Sigmoid colon (tissue), 7 donors: Measurements from ENCODE around the gene RAP2B. TPM values are rescaled to one million over a fixed set of nuclear protein-coding genes. Genes with fewer than 3 reads are reported as not detected.
"Not testable (repeated sequence)": the region's sequence is repeated elsewhere in the genome, so short reads cannot be mapped to it uniquely, and the experiment has no call there.

Source experiments
- DNase-seq: peaks from one replicate; pipeline ENCODE4 v3.0.0-alpha.2; 2019
- H3K27ac ChIP-seq, 4 donors: fragments of 200-600 bp; sonication (generic); one replicate each; pipeline ENCODE4 v1.5.1; 2016 to 2019; ENCODE audit warnings: mild to moderate bottlenecking in 1 of 4
- H3K27me3 ChIP-seq, 3 donors: fragments of 200-600 bp; sonication (generic); one replicate each; pipeline ENCODE4 v1.5.1; 2019; ENCODE audit warnings: mild to moderate bottlenecking in 1 of 3
- H3K36me3 ChIP-seq, 4 donors: fragments of 200-600 bp; sonication (generic); one replicate each; pipeline ENCODE4 v1.5.1; 2016 to 2019
- H3K4me1 ChIP-seq, 4 donors: fragments of 200-600 bp; sonication (generic); one replicate each; pipeline ENCODE4 v1.5.1; 2017 to 2019
- H3K4me3 ChIP-seq, 4 donors: fragments of 200-600 bp; sonication (generic); one replicate each; pipeline ENCODE4 v1.5.1; 2017 to 2019; ENCODE audit warnings: mild to moderate bottlenecking in 2 of 4, moderate library complexity in 1 of 4
- H3K9me3 ChIP-seq, 4 donors: fragments of 200-600 bp in 3 of 4; sonication (generic) in 3 of 4; one replicate each; pipeline versions ENCODE4 v1.5.1 to v1.6.1; 2013 to 2019
- CTCF ChIP-seq, 4 experiments: fragments of 450-650 bp in 3 of 4; fragments of 200-600 bp in 1 of 4; IDR thresholded peaks; one replicate each; pipeline ENCODE4 v1.5.1; 2016 to 2019; ENCODE audit warnings: antibody characterized with exemption in 4 of 4, mild to moderate bottlenecking in 3 of 4, moderate library complexity in 2 of 4
- EP300 ChIP-seq, 4 donors: sonication (generic); formaldehyde crosslinking; IDR thresholded peaks; one replicate each; pipeline ENCODE4 v1.6.1; 2017; ENCODE audit warnings: antibody characterized with exemption in 4 of 4
- POLR2A ChIP-seq, 2 donors: fragments of 450-650 bp; IDR thresholded peaks; one replicate each; pipeline ENCODE4 v1.6.1; 2016; ENCODE audit warnings: antibody characterized with exemption in 2 of 2, mild to moderate bottlenecking in 2 of 2, moderate library complexity in 2 of 2
- POLR2AphosphoS5 ChIP-seq, 4 donors: sonication (generic); formaldehyde crosslinking; IDR thresholded peaks; one replicate each; pipeline ENCODE4 v1.6.1; 2017; ENCODE audit warnings: antibody characterized with exemption in 4 of 4
- WGBS, 2 donors: extraction: QIAGEN DNeasy Blood & Tissue Kit; methylation state at CpG; one replicate each; pipeline ENCODE4 v1.1.7; 2013; 5-methylcytosine and 5-hydroxymethylcytosine counted together
- intact Hi-C: fragments of 100-400 bp; cut with DNase I; formaldehyde crosslinking; loops from one replicate; pipeline ENCODE4 v1.15.1; 2023
- polyA plus RNA-seq, 3 donors: library from polyadenylated mRNA; stranded (reverse); fragments of 200-250 nt; gene quantifications; one replicate each; pipeline ENCODE4 v1.2.3, GENCODE V29; 2013
- total RNA-seq, 4 donors: library from RNA; depleted of rRNA; stranded (reverse); fragments of >200 nt; gene quantifications; one replicate each; pipeline ENCODE4 v1.1.0, GENCODE V29; 2016
- donor health status: healthy with polysubstance abuse.
- donor health status: Bipolar disorder and iron deficiency.
- donor health status: healthy.

The RAP2B gene
- total and polyA plus RNA-seq, 7 donors, result 4.8 to 9.4 (median 8.6) TPM

DNA sequence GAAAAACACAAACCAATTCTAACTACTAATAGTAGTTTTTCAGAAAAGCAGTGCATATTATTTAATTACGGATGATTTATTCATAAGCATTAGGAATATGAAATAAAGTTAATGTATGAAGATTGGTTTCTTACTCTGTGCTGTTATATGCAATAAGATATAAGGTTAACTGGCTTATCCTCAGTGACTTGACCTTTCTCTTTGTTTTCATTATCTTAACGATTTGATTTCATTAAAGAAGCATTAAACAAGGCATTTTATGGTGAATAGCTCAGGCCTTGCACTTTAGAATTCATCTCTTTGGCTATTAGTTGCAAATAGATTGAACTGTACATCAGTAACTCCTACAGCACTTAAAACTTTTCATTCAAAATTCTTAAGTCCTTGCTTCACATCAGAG, 28.9 kb downstream of the RAP2B start:
- no peak for TF ChIP-seq POLR2AphosphoS5 (IDR thresholded peaks at IDR 0.05)
- TF ChIP-seq CTCF (IDR thresholded peaks at IDR 0.05), result no peak
- Histone ChIP-seq H3K27ac (no peak overlapping the region), H3K4me1 (no peaks in the 10 kb centered on the region), H3K9me3 (no peaks in the 10 kb centered on the region), H3K27me3 (no peaks in the 10 kb centered on the region), H3K4me3 (no peak overlapping the region), H3K36me3 (no peaks in the 10 kb centered on the region)
- intact Hi-C loops, result no loop called here
- DNase-seq, result no peak
- 68 to 80% methylated on average over 2 of the region's 2 CpGs for WGBS, 2 donors

DNA sequence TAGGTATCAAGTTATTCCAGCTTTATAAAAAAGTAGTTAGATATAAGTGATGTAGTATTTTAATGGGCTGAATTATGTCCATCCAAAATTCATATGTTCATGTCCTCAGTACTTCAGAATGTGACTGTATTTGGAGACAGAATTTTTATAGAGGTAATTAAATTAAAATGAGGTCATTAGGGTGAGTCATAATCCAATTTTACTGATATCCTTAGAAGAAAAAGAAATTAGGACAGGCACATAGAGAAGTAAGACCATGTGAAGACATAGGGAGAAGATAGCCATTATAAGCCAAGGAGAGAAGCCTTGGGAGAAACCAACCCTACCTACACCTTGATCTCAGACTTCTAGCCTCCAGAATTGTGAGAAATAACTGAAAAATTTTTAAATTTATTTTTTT, 30.3 kb downstream of the RAP2B start:
- TF ChIP-seq CTCF (IDR thresholded peaks at IDR 0.05) (no peak), POLR2A (IDR thresholded peaks at IDR 0.05) (no peak), EP300 (IDR thresholded peaks at IDR 0.05) (no peak), POLR2AphosphoS5 (IDR thresholded peaks at IDR 0.05) (no peak)
- no peaks in the 10 kb centered on the region for H3K36me3 ChIP-seq
- no peak for DNase-seq
- H3K9me3 ChIP-seq, result no peaks in the 10 kb centered on the region
- intact Hi-C loops, result no loop called here
- H3K4me1 ChIP-seq, result no peaks in the 10 kb centered on the region
- no peak overlapping the region for H3K4me3 ChIP-seq
- H3K27me3 ChIP-seq, result no peaks in the 10 kb centered on the region
- no peak overlapping the region for H3K27ac ChIP-seq

DNA sequence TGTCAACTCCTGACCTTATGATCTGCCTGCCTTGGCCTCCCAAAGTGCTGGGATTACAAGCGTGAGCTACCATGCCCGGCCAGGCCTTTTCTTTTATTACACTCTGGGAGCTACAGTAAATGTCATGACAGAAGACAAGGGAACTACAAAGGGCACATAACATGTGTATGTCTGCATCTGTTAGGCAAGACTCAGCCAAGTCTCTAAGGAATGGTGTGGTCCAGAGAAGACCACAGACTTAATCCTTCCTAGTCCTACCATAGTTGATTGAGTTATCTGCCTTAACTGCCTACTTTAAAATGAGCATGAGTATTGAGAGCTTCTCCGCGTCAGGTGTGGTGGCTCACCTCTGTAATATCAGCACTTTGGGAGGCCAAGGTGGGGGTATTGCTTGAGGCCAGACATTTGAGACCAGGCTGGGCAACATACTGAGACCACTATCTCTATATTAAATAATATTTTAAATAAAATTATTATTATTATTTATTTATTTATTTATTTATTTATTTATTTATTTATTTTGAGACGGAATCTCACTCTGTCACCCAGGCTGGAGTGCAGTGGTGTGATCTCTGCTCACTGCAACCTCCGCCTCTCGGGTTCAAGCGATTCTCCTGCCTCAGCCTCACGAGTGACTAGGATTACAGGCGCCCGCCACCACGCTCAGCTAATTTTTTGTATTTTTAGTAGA, 31.9 kb downstream of the RAP2B start:
- 97% methylated on average over 12 of the region's 12 CpGs for WGBS, 2 donors
- H3K36me3 ChIP-seq, H3K9me3 ChIP-seq, DNase-seq, H3K4me1 ChIP-seq, H3K4me3 ChIP-seq, H3K27me3 ChIP-seq, H3K27ac ChIP-seq, intact Hi-C loops: not testable (repeated sequence)

- no peak for DNase-seq
- intact Hi-C loops, result no loop called here
- H3K27ac ChIP-seq, result no peak overlapping the region
- H3K27me3 ChIP-seq, result no peaks in the 10 kb centered on the region
- WGBS, 2 donors, result 79 to 86% methylated on average over 5 of the region's 5 CpGs
- H3K4me3 ChIP-seq, result no peak overlapping the region
- no peaks in the 10 kb centered on the region for H3K36me3 ChIP-seq
- no peaks in the 10 kb centered on the region for H3K9me3 ChIP-seq
- TF ChIP-seq POLR2AphosphoS5 (IDR thresholded peaks at IDR 0.05), result no peak
- no peak for TF ChIP-seq CTCF (IDR thresholded peaks at IDR 0.05)
- TF ChIP-seq EP300 (IDR thresholded peaks at IDR 0.05), result no peak
- TF ChIP-seq POLR2A (IDR thresholded peaks at IDR 0.05), result no peak
- no peaks in the 10 kb centered on the region for H3K4me1 ChIP-seq
Observed at GRCh38 chr3:153195349-153195879, 33.4 kb downstream of the RAP2B start.

DNA sequence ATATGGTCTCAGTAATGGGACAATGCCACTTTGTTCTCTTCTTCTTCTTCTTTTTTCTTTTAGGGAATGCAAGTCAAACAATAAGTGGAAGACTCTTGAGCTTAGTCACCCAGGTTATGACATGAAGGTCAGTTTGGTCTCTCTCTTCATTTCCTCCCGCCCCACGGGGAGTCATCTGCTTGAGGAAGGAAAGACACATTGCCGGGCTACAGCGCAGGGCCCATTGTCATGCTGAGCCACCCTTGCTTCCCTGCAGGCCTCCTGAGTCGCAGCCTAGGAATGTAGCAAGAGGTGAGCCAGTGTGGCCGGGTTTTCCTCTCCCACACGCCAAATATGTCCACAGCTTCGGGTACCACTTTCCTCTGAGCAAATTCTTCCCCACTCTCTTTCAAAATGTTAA, 47.6 kb downstream of the RAP2B start:
- H3K9me3 ChIP-seq, result no peaks in the 10 kb centered on the region
- H3K36me3 ChIP-seq, result no peaks in the 10 kb centered on the region
- 82 to 91% methylated on average over 8 of the region's 8 CpGs for WGBS, 2 donors
- peaks cover 0 to 7% (median 0%) of the 10 kb centered on the region in 4 donors for H3K4me1 ChIP-seq
- no peak for DNase-seq
- TF ChIP-seq POLR2A (IDR thresholded peaks at IDR 0.05) (no peak), EP300 (IDR thresholded peaks at IDR 0.05) (no peak), POLR2AphosphoS5 (IDR thresholded peaks at IDR 0.05) (no peak), CTCF (IDR thresholded peaks at IDR 0.05) (no peak)
- no peaks in the 10 kb centered on the region for H3K27me3 ChIP-seq
- H3K4me3 ChIP-seq, result no peak overlapping the region
- H3K27ac ChIP-seq, result no peak overlapping the region
- intact Hi-C loops, result no loop called here
